ENCODE results near the gene FES.
"Not testable (repeated sequence)": the region's sequence is repeated elsewhere in the genome, so short reads cannot be mapped to it uniquely, and the experiment has no call there.

The FES gene

DNA sequence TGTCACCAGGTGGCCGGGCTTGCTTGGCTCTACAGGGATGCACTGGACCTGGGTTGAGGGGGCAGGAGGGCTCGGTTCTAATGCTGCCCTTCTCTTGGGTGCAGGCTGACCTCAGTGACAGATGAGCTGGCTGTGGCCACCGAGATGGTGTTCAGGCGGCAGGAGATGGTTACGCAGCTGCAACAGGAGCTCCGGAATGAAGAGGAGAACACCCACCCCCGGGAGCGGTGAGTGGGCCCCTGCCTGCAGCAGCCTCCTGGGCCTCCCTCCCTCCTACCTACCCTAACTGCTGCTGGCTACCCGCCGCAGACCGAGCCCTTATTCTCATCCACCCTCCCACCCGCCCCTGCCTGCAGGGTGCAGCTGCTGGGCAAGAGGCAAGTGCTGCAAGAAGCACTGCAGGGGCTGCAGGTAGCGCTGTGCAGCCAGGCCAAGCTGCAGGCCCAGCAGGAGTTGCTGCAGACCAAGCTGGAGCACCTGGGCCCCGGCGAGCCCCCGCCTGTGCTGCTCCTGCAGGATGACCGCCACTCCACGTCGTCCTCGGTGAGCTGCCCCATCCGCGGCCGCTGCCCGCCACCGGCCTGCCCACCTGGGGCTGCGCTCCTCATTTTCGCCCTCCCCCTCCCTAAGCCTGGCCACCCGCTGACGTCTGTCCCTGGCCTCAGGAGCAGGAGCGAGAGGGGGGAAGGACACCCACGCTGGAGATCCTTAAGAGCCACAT is 5.6 kb downstream of the FES start:
- in situ Hi-C loops (cut with HindIII; ENCODE audit: low sequenced_read_pairs), result no loop called here

GRCh38 chr15:90890839-90891238 is 6.5 kb downstream of the FES start:
- in situ Hi-C loops (cut with HindIII; ENCODE audit: low sequenced_read_pairs), result no loop called here

DNA sequence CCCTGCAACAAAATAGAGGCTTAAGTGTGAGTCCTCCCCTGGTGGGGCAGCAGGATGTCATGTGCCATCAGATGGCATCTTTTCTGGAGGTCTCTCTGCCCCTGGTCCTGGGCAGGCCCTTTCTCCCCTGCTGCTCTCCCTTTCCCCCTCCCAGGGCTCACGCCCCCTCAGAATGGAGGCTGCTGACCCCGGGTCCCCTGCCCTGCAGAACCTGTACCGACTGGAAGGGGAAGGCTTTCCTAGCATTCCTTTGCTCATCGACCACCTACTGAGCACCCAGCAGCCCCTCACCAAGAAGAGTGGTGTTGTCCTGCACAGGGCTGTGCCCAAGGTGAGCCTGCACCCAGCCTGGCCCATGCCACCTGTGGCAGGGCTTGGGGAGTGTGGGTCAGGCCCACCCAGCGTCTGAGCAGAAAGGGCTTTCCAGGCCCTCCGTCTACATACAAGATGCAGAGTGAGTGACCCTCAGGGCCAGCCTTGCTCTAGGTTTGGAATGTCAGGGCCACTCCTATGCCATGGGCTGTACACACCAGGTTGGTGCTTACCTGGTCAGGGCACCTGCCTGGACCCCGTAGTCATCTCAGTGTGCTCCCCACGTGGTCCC is 7.1 kb downstream of the FES start:
- in situ Hi-C loops (cut with HindIII; ENCODE audit: low sequenced_read_pairs), result no loop called here

- in situ Hi-C loops (cut with HindIII; ENCODE audit: low sequenced_read_pairs), result no loop called here
These were observed 7.7 kb downstream of the FES start for GRCh38 chr15:90892023-90892422.

DNA sequence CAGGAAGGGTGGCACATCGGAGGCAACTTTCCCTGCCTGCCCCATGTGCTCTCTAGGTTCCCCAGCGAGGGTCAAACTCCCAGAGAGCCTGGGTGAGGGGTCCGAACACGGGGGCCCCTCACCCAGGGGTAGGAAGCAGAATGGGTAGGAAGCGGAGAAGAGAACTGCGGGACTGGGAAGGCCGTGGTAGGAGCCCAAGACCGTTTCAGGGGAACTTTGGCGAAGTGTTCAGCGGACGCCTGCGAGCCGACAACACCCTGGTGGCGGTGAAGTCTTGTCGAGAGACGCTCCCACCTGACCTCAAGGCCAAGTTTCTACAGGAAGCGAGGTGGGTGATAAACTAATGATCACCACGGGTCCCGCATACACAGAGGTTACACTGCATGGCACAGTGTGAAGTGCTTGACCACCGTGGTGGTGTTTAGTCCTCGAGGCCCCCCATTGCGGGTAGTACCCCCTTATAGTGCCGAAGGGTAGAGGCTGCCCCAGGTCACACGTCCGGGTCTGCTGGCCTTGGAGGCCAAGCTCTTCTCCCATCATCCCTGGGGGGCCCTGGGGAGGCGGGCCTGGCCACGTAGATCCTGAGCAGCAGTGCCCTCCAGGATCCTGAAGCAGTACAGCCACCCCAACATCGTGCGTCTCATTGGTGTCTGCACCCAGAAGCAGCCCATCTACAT is 8.3 kb downstream of the FES start:
- in situ Hi-C loops (cut with HindIII; ENCODE audit: low sequenced_read_pairs), result no loop called here

DNA sequence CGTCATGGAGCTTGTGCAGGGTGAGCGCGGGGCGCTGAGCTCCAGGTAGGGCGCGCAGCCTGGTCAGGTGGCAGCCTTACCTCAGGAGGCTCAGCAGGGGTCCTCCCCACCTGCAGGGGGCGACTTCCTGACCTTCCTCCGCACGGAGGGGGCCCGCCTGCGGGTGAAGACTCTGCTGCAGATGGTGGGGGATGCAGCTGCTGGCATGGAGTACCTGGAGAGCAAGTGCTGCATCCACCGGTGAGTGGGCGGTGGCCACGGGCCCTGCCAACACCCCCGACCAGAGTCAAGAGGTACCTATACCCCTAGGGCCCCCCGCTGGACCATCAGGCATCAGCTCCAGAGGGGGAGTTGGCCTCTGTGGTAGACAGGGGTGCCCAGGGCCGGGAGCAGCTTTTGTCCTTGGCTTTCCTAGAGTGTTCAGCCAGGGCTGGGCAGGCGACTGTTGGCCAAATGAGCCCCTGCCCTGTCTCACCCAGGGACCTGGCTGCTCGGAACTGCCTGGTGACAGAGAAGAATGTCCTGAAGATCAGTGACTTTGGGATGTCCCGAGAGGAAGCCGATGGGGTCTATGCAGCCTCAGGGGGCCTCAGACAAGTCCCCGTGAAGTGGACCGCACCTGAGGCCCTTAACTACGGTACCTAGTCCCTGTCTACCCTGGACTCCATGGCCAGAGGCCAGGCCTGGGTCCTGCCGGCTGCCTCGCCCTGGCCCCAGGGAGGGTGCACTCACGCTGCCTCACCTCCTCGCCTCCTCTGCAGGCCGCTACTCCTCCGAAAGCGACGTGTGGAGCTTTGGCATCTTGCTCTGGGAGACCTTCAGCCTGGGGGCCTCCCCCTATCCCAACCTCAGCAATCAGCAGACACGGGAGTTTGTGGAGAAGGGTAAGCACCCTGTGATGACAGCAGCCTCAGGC is 9.1 kb downstream of the FES start:
- in situ Hi-C loops (cut with HindIII; ENCODE audit: low sequenced_read_pairs), result no loop called here

GRCh38 chr15:90895571-90896117 is 11.3 kb downstream of the FES start:
- in situ Hi-C loops (cut with HindIII; ENCODE audit: low sequenced_read_pairs), result no loop called here

- in situ Hi-C loops (cut with HindIII; ENCODE audit: low sequenced_read_pairs), result not testable (repeated sequence)
These were observed 12.9 kb downstream of the FES start for GRCh38 chr15:90897131-90897655.

DNA sequence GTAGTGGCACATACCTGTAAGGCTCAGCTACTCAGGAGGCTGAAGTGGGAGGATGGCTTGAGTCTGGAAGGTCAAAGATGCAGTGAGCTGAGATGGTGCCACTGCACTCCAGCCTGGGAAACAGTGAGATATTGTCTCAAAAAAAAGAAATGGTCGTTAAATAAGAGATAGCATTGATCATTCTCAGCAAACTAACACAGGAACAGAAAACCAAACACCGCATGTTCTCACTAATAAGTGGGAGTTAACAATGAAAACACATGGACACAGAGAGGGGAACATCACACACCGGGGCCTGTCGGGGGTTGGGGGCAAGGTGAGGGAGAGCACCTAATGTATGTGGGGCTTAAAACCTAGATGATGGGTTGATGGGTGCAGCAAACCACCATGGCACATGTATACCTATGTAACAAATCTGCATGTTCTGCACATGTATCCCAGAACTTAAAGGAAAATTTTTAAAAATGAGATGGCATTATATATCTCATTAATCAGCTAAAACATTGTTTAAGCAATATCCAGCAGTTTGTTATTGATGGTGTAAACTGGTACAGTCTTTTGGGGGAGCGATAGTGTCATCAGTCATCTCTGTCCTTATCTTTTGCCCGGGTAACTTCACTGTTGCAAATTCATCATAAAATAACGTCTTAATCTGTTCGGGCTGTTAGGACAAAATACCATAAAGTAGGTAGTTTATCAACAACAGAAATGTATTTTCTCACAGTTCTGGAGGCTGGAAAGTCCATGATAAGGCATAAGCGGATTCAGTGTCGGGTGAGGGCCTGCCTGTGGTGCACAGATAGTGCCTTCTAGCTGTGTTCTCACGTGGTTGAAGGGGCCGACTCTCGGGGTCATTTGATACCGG is 17.1 kb downstream of the FES start:
- in situ Hi-C loops (cut with HindIII; ENCODE audit: low sequenced_read_pairs), result no loop called here

- in situ Hi-C loops (cut with HindIII; ENCODE audit: low sequenced_read_pairs), result no loop called here
These were observed 17.9 kb downstream of the FES start for GRCh38 chr15:90902040-90902839.

GRCh38 chr15:90902840-90903732 is 18.8 kb downstream of the FES start, which contains the start of gene MAN2A2:
Gene MAN2A2, plus strand, starts transcription at chr15:90903302. Its CDS starts 906 bp downstream, at chr15:90904208.
- in situ Hi-C loops (cut with HindIII; ENCODE audit: low sequenced_read_pairs), result no loop called here

DNA sequence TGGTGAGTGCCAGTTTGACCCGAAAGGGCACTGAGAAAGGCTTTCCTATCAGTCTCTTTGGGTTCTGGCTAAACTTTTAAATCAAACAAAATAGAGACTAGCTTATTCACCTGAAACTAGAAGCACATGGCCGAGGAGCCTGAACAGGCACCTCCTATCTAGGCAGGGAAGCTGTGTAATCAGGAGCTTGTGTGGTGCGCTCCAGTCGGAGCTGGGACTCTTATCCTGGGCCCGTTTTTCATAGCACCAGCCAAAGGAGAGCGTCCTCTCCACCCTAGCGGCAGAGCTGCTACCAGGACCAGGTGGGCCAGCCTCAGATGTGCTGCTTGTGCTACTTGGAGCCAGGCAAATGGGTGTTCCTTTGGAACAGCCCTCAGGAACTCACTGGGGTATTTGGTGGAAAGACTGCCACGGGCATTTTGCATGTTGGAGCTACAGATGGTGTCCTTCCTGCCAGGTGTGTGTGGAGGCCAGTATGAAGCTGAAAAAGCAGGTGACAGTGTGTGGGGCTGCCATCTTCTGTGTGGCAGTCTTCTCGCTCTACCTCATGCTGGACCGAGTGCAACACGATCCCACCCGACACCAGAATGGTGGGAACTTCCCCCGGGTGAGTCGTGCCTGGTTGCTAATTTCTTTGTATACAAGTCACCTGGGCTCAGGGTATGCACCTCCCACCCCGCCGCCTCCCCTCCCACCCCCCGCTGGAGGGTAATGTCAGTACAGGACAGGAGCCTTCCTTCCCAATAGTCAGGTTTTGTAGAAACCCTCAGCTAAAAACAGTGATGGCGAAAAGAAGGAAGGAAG is 19.6 kb downstream of the FES start:
- in situ Hi-C loops (cut with HindIII; ENCODE audit: low sequenced_read_pairs), result no loop called here

- in situ Hi-C loops (cut with HindIII; ENCODE audit: low sequenced_read_pairs), result no loop called here
These were observed 20.4 kb downstream of the FES start for GRCh38 chr15:90904746-90905145.

DNA sequence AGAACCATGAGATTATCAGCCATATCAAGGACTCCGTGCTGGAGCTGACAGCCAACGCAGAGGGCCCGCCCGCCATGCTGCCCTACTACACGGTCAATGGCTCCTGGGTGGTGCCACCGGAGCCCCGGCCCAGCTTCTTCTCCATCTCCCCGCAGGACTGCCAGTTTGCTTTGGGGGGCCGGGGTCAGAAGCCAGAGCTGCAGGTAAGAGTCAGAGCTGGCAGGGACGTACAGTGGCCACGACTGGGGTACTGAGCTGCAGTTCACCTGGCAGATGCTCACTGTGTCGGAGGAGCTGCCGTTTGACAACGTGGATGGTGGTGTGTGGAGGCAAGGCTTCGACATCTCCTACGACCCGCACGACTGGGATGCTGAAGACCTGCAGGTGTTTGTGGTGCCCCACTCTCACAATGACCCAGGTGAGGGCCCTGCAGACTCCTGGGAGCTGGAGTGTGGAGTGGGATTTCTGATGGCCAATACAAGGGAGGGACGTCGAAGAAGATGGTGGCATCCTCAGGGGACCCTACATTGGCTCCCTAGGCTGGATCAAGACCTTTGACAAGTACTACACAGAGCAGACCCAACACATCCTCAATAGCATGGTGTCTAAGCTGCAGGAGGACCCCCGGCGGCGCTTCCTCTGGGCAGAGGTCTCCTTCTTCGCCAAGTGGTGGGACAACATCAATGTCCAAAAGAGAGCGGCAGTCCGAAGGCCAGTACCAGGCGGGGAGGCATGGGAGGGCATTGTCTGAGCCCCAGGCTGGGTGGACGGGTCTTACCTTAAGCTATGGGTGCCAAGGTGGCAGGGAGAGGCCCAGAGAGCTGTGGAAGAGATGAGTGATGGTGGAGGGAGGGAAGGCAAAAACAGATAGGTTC is 21.2 kb downstream of the FES start:
- in situ Hi-C loops (cut with HindIII; ENCODE audit: low sequenced_read_pairs), result no loop called here

DNA sequence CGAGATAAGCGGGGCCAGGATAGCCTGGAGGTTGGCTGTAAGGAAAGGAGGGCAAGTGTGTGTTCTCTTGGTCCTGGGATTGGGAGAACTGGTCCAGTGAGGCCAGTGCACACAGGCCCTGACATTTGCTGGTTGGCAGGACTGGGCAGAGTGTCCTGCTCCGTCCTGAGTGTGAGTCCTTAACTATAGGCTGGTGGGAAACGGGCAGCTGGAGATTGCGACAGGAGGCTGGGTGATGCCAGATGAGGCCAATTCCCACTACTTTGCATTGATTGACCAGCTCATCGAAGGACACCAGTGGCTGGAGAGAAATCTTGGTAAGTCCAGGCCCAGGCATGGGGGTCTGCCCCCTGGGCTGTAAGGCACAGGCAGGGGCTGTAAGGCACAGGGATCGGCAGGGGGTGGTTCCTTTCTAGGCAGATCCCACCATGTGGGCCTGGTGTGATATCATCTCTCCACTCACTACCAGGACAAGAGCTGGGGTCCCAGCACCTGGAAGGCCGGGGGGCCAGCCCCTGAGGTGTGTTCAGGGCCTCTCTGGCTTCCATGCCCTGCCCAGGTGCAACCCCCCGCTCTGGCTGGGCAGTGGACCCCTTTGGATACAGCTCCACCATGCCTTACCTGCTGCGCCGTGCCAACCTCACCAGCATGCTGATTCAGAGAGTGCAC is 22.0 kb downstream of the FES start:
- in situ Hi-C loops (cut with HindIII; ENCODE audit: low sequenced_read_pairs), result no loop called here
